RKO (cell line): ENCODE results near the gene ZNF836.

Experiments used
- DNase-seq: peaks from one replicate; pipeline ENCODE4 v3.0.0-alpha.2; 2016; ENCODE audit warnings: low spot score

ZNF836 gene

DNA sequence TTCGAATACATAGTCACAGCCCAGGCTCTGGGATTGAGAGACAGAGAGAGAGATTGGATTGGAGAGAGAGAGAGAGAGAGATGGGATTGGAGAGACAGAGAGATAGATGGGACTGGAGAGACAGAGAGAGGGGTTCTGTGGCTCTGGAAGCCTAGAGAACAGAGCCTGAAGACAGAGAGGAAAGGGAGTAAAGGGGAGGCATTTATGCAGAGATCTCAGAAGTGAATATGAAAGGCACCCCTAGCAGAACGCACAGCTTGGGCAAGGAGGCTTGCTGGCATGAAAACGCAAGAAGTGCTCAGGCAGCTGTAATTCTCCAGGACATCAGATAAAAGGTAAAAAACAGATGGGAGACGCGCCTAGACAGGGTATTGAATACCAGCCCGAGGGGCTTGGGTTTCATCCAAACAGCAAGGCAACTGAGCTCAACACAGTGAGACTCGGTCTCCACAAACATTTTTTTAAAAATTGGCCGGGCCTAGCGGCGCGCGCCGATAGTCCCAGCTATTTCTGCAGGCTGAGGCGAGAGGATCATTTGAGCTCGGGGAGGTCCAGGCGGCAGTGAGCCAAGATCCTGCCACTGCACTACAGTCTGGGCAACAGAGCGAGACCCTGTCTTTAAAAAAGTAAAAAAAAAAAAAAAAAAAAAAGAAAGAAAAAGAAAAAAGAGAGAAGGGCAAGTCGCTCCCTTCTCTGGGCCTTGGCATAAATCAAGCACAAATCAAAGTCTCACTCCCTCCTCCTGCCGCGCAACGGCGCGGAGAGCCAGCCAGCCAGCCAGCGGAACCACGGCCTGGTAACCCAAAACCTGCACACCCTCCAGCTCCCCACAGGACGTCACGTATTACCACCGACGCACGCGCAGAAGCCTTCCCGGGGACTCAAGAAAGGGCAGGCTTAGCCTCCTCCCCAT, 17.7 kb upstream of the ZNF836 start:
- DNase-seq = peak; percentile 23

GRCh38 chr19:52187407-52187806, 16.0 kb upstream of the ZNF836 start:
- DNase-seq = no peak

DNA sequence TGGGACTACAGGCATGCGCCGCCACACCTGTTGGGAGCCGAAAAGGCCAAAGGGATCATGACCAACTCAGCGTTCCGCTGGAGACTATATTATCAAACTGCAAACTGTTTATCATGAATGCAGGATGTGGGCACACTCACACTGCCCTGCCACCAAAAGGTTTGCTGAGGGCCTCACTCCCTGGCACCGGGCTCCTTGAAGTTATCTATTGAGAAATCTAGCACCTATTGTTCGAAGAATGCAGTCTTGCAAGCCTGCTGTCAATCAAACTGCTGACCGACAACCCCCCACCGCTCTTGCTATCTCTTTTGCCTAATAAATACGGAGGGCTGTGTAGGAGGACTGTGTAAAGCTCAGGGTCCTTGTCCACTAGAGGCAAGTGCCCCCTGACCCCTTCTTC, 5.2 kb upstream of the ZNF836 start:
- no peak for DNase-seq

DNA sequence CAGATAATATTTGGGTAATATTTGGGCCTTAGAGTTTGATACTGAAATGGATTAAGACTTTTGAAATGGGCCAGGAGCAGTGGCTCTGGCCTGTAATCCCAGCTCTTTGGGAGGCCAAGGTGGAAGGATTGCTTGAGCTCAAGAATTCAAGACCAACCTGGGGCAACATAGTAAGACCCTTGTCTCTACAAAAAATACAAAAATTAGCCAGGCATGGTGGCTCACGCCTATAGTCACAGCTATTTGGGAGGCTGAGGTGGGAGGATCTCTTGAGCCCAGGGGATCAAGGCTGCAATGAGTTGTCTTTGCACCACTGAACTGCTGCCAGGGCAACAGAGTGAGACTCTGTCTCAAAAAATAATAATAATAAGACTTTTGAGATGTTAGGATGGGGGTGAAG, 926 bp upstream of the ZNF836 start:
- DNase-seq = no peak

- no peak for DNase-seq
Measured at GRCh38 chr19:52170863-52171320, 529 bp downstream of the ZNF836 start.

DNA sequence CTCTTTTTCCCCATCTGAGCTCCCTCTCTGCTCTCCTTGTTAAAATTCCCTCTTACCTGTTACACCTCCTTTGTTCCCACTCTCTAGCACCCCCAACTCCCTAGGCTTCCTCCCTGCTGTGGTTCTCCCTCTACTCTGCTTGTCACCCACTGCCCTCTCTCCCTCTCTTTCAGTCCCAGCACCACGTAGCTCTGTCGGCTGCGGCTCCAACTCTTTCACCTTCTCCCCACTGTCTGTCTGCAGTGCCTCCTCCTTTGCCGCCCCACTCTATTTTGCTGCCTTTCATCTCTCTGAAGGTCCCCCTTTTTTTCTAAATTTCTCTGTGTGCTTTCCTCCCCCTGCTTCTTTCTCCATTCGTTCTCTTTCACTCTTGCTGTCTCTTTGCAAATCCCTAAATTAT, 1.1 kb downstream of the ZNF836 start:
- DNase-seq = no peak

- no peak for DNase-seq
Measured at GRCh38 chr19:52155596-52156359, 15.6 kb downstream of the ZNF836 start.

GRCh38 chr19:52148256-52148655, 23.2 kb downstream of the ZNF836 start:
- no peak for DNase-seq

DNA sequence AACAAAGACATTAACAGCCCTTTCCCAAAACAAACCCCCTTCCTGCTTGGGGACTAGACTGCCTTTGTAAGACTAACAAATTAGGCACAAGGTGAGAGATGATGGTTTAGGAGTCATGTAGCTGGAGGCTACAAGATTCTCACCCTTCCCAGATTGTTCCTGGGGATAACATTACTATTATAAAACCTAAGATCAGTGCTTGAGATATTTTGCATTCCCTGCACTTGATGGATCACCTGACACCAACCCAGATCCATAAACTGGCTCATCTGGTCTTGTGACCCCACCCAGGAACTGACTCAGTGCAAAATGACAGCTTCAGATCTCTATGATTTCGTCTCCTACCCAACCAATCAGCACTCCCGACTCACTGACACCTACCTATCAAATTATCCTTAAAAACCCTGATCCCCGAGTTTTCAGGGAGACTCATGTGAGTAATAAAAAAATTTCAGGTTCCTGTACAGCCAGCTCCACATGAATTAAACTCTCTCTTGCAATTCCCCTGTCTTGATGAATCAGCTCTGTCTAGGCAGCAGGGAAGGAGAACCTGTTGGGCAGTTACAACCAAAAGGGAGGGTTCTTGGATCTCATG, 29.3 kb downstream of the ZNF836 start:
- peak; percentile 91 for DNase-seq

DNA sequence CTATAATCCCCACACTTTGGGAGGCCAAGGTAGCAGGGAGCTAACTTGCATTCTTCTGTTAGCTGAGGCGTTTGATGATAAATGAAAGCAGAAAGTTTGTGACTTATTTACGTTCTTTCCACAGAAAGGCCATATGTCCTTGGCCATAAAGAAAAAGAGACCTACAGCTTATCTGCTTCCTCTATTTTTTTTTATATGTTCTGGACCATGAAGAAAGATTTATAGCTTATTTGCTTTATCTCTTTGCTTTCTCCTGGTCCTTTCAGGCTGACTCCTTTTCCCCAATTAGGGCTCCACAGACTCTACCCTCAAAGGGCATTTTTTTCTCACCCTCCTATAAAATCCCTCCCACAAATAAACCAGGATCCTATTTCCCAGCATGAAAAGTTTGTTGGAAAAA, 30.2 kb downstream of the ZNF836 start:
- no peak for DNase-seq

DNA sequence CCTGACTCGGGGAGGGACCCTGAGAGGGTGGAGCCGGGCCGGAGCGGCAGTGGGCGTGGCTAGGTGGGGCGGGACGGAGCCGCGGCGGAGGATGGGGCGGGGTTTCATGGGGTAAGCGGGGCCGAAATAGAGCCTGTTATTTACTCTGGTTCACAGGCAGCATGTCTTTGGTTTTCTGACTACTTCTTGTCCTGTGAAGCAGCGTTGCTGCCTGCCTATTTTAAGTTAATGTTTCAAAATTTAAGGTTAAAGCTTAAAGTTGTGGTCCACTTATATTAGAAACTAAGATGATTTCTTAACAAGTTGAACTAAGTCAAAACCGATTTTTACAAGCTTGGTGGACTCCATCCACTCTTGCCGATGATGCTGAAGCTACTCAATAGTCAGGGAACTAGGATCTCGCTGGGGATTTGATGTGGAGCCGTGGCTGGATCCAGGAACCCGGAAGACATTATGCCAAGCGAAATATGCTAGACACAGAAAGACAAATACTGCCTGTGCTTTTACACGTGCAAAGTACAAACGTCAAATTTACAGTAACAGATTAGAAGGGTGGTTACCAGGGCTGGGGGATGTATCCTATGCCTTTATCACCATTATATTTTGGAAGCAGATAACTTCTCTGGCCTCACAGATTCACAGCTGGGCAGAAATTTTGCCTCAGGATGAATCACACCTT, 31.2 kb downstream of the ZNF836 start:
- peak; percentile 16 for DNase-seq

- DNase-seq = peak; percentile 94
Measured at GRCh38 chr19:52139252-52140031, 32.0 kb downstream of the ZNF836 start, which contains the start of gene ZNF616. Gene ZNF616, minus strand, starts transcription at chr19:52139938. Its CDS starts 9,426 bp downstream, at chr19:52130512.

GRCh38 chr19:52138983-52139251, 32.5 kb downstream of the ZNF836 start:
- no peak for DNase-seq

DNA sequence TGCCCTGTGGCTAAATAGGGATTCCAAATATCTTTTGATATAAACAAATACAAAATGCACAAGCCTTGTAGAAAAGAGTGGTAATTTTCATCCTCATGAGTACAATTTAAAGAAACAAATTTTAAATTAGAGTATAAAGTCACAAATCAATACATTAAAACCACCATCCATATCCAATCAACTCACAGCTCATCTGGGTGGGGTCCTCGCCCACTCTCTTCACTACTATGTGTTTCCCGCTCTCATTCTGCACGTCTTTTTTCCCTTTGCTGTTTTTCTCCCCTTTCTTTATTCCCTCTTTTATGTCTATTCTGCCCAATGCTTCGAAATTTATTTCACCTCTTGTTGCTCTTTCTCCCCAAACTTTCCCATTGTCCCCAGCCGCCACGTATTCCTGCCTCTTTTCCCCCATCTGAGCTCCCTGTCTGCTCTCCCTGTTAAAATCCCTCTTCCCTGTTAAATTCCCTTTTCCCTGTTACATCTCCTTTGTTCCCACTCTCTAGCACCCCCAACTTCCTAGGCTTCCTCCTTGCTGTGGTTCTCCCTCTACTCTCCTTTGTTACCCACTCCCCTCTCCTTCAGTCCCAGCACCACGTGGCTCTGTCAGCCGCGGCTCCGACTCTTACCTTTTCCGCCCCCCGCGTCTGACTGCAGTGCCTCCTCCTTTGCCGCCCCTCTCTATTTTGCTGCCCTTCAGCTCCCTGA, 33.0 kb downstream of the ZNF836 start:
- DNase-seq = peak; percentile 68

DNA sequence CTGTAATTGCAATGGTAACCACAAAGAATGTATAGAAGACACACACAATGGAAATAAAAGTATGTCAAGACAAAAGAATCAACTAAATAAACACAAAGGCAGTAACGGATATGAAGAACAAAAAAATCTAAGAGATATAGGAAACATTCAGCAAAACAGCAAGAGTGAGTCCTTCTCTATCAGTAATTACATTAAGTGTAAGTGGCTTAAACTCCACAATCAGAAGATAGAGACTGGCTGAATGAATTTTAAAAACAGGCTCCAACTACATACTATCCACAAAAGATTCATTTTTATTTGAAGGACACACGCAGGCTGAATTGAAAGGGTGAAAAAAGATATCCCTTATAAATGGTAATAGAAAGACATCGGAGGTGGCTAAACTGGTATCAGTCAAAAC, 51.1 kb downstream of the ZNF836 start:
- DNase-seq = no peak

- DNase-seq = no peak
Measured at GRCh38 chr19:52115526-52116053, 55.8 kb downstream of the ZNF836 start.

DNA sequence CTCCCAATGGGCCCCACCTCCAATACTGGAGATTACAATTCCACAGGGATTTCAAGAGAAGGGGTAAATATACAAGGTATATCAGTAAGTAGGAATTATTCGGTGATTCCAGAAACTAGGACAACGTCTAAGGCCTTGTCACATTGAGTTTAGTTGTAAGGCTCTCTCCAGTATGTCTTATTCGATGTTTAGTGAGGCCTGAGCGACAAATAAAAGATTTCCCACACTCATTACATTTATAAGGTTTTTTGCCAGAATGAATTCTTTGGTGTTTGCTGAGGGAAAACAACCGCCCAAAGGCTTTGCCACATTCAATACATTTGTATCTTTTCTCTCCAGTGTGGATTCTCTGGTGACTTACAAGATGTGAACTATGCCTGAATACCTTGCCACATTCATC, 56.7 kb downstream of the ZNF836 start:
- DNase-seq = no peak

GRCh38 chr19:52112624-52113023, 58.8 kb downstream of the ZNF836 start:
- no peak for DNase-seq

GRCh38 chr19:52110780-52111179, 60.6 kb downstream of the ZNF836 start:
- DNase-seq = no peak
